Measurements from ENCODE around the gene FMN1. TPM values are rescaled to one million over a fixed set of nuclear protein-coding genes. Genes with fewer than 3 reads are reported as not detected.

The FMN1 gene
- total and polyA plus RNA-seq, 10 of the 15 experiments (the other 5 are each of a cell fraction or from before 2014, with no cell fraction given): 0.05 to 0.16 (median 0.08) TPM; not detected in 4

DNA sequence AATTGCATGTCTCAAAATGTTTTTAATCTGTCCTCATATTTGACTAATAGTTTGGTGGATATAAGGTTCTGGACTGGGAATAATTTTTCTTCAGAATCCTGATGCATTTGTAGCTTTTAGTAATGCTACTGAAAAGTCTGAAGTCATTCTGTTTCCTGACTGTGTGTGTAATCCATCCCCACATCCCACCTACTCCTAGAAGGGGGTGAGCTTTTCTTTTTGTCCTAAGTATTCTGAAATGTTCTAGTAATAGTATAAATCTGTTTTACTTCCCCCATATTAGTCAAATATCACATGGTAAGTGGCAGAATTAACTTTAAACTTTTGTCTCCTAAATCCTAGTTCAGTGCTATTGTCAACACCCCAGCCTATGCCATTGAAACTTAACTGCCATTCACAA is 313.9 kb downstream of the FMN1 start:
- intact Hi-C loops (cut with micrococcal nuclease; ENCODE audit: unreplicated experiment): no loop called here
- SMC1A ChIA-PET (ENCODE audit: uncharacterized antibody, unreplicated experiment): interaction anchor here (3.0 kb wide), 1 partner anchor 75 kb away, joined by 9 read pairs; no protein-coding TSS in a partner anchor

GRCh38 chr15:32879980-32880379 is 314.5 kb downstream of the FMN1 start:
- BruUV-seq (replicated peaks): no TSS peak
- DNase-seq (ENCODE audit: low read depth, low spot score): no peak
- ATAC-seq: no peak
- Histone ChIP-seq H3K27me3 (replicated peaks in 1 of 2; ENCODE audit: control insufficient read depth in 2 of 2, insufficient read depth in 2 of 2, low read length in 1 of 2) (no peaks in the 10 kb centered on the region), H3K27ac (ENCODE audit: control insufficient read depth, insufficient read depth) (no peak overlapping the region), H3K4me2 (ENCODE audit: control insufficient read depth, insufficient read depth) (no peak overlapping the region), H3K4me1 (ENCODE audit: control insufficient read depth, insufficient read depth, low read length) (no peaks in the 10 kb centered on the region), H3K4me3 (no peak overlapping the region), H3K9ac (ENCODE audit: control insufficient read depth, insufficient read depth, low read length) (no peak overlapping the region), H3K79me2 (ENCODE audit: control insufficient read depth, insufficient read depth, low read length) (no peaks in the 10 kb centered on the region), H3K9me3 (replicated peaks; ENCODE audit: control insufficient read depth, insufficient read depth, low read length) (no peaks in the 10 kb centered on the region), H3K36me3 (ENCODE audit: control insufficient read depth in 2 of 2, insufficient read depth in 2 of 2, low read length in 1 of 2) (no peaks in the 10 kb centered on the region), H4K20me1 (ENCODE audit: control insufficient read depth, insufficient read depth) (no peaks in the 10 kb centered on the region), H2AFZ (ENCODE audit: control insufficient read depth, low read depth, low read length) (no peak overlapping the region)
- in situ Hi-C loops (cut with MboI): no loop called here
- ChIA-PET SMC1A (ENCODE audit: uncharacterized antibody, unreplicated experiment) (interaction anchor here (1.1 to 3.0 kb wide), 3 partner anchors 10 to 85 kb away, joined by 3 to 9 read pairs (median 5); no protein-coding TSS in a partner anchor), CTCF (interaction anchor here (1.0 to 1.4 kb wide), 3 partner anchors 56 to 76 kb away, joined by 3 to 4 read pairs (median 3); no protein-coding TSS in a partner anchor), RAD21 (ENCODE audit: unreplicated experiment) (no interaction called here), POLR2A (no interaction called here)
- no peak for FAIRE-seq
- intact Hi-C loops (cut with micrococcal nuclease; ENCODE audit: unreplicated experiment): no loop called here
- 48% methylated on average over 6 of the region's 6 CpGs for WGBS (ENCODE audit: insufficient coverage, insufficient replicate concordance, low lambda C conversion rate, missing lambda C conversion rate)
- no peak for TF ChIP-seq ZBTB40 (IDR thresholded peaks at IDR 0.05; ENCODE audit: borderline replicate concordance)
- TF ChIP-seq, protein P1, sequence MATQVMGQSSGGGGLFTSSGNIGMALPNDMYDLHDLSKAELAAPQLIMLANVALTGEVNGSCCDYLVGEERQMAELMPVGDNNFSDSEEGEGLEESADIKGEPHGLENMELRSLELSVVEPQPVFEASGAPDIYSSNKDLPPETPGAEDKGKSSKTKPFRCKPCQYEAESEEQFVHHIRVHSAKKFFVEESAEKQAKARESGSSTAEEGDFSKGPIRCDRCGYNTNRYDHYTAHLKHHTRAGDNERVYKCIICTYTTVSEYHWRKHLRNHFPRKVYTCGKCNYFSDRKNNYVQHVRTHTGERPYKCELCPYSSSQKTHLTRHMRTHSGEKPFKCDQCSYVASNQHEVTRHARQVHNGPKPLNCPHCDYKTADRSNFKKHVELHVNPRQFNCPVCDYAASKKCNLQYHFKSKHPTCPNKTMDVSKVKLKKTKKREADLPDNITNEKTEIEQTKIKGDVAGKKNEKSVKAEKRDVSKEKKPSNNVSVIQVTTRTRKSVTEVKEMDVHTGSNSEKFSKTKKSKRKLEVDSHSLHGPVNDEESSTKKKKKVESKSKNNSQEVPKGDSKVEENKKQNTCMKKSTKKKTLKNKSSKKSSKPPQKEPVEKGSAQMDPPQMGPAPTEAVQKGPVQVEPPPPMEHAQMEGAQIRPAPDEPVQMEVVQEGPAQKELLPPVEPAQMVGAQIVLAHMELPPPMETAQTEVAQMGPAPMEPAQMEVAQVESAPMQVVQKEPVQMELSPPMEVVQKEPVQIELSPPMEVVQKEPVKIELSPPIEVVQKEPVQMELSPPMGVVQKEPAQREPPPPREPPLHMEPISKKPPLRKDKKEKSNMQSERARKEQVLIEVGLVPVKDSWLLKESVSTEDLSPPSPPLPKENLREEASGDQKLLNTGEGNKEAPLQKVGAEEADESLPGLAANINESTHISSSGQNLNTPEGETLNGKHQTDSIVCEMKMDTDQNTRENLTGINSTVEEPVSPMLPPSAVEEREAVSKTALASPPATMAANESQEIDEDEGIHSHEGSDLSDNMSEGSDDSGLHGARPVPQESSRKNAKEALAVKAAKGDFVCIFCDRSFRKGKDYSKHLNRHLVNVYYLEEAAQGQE (IDR thresholded peaks at IDR 0.05; ENCODE audit: low read depth, low read length): no peak
- no peak for TF ChIP-seq NFXL1 (IDR thresholded peaks at IDR 0.05; ENCODE audit: borderline replicate concordance)
- TF ChIP-seq RELA (IDR thresholded peaks at IDR 0.05; ENCODE audit: borderline replicate concordance, partially characterized antibody): no peak

More for the DNA sequence above, 313.9 kb downstream of the FMN1 start:
- Histone ChIP-seq H4K20me1 (ENCODE audit: control insufficient read depth, insufficient read depth) (no peaks in the 10 kb centered on the region), H3K4me2 (ENCODE audit: control insufficient read depth, insufficient read depth) (no peak overlapping the region), H3K36me3 (ENCODE audit: control insufficient read depth in 2 of 2, insufficient read depth in 2 of 2, low read length in 1 of 2) (no peaks in the 10 kb centered on the region), H3K9me3 (replicated peaks; ENCODE audit: control insufficient read depth, insufficient read depth, low read length) (no peaks in the 10 kb centered on the region), H3K27ac (ENCODE audit: control insufficient read depth, insufficient read depth) (no peak overlapping the region), H3K27me3 (replicated peaks in 1 of 2; ENCODE audit: control insufficient read depth in 2 of 2, insufficient read depth in 2 of 2, low read length in 1 of 2) (no peaks in the 10 kb centered on the region), H3K4me3 (no peak overlapping the region), H3K79me2 (ENCODE audit: control insufficient read depth, insufficient read depth, low read length) (no peaks in the 10 kb centered on the region), H3K9ac (ENCODE audit: control insufficient read depth, insufficient read depth, low read length) (no peak overlapping the region), H2AFZ (ENCODE audit: control insufficient read depth, low read depth, low read length) (no peak overlapping the region), H3K4me1 (ENCODE audit: control insufficient read depth, insufficient read depth, low read length) (no peaks in the 10 kb centered on the region)
- ChIA-PET POLR2A (no interaction called here), CTCF (interaction anchor here (0.9 to 1.4 kb wide), 3 partner anchors 56 to 117 kb away, joined by 3 to 4 read pairs (median 3); no protein-coding TSS in a partner anchor), RAD21 (ENCODE audit: unreplicated experiment) (no interaction called here)
- TF ChIP-seq, protein P2, sequence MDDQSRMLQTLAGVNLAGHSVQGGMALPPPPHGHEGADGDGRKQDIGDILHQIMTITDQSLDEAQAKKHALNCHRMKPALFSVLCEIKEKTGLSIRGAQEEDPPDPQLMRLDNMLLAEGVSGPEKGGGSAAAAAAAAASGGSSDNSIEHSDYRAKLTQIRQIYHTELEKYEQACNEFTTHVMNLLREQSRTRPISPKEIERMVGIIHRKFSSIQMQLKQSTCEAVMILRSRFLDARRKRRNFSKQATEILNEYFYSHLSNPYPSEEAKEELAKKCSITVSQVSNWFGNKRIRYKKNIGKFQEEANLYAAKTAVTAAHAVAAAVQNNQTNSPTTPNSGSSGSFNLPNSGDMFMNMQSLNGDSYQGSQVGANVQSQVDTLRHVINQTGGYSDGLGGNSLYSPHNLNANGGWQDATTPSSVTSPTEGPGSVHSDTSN (IDR thresholded peaks at IDR 0.05; ENCODE audit: insufficient replicate concordance, low read depth, low read length): no peak
- TF ChIP-seq ZNF217 (IDR thresholded peaks at IDR 0.05) (no peak), BCL11A (IDR thresholded peaks at IDR 0.05; ENCODE audit: low read depth, low read length) (no peak), EZH2 (IDR thresholded peaks at IDR 0.05; ENCODE audit: borderline replicate concordance, control insufficient read depth, low read depth, low read length) (no peak), ZSCAN29 (IDR thresholded peaks at IDR 0.05) (no peak), RAD21 (IDR thresholded peaks at IDR 0.05; ENCODE audit: insufficient read depth, low read depth, low read length) (no peak), CEBPB (IDR thresholded peaks at IDR 0.05; ENCODE audit: borderline replicate concordance in 1 of 2, low read depth in 2 of 2, low read length in 2 of 2) (no peak), LARP7 (IDR thresholded peaks at IDR 0.05) (no peak)
- DNase-seq (ENCODE audit: low read depth, low spot score) (no peak), ATAC-seq (no peak), FAIRE-seq (no peak)
- BruUV-seq (replicated peaks): no TSS peak
- in situ Hi-C loops (cut with MboI): no loop called here

All from GM12878 (cell line).